HG02610 (cell line): ENCODE results near the gene MUC15.

Experiments
- ATAC-seq: cut with Tn5 transposase; IDR thresholded peaks from one replicate; pipeline ENCODE4 v1.9.1; 2021; ENCODE audit warnings: mild to moderate bottlenecking, moderate library complexity; ENCODE audit not compliant: unreplicated experiment

Gene MUC15

GRCh38 chr11:26578998-26579661, 7.1 kb upstream of the MUC15 start:
- ATAC-seq = no peak

- ATAC-seq = no peak
Observed at GRCh38 chr11:26575946-26576345, 3.9 kb upstream of the MUC15 start.

GRCh38 chr11:26573896-26574295, 1.8 kb upstream of the MUC15 start:
- no peak for ATAC-seq

GRCh38 chr11:26572770-26573402, 823 bp upstream of the MUC15 start:
- ATAC-seq = no peak

GRCh38 chr11:26569646-26570045, 2.4 kb downstream of the MUC15 start:
- ATAC-seq = no peak

- no peak for ATAC-seq
Observed at GRCh38 chr11:26558190-26558589, 13.9 kb downstream of the MUC15 start.

GRCh38 chr11:26557666-26558065, 14.4 kb downstream of the MUC15 start:
- ATAC-seq = no peak

- ATAC-seq = no peak
Observed at GRCh38 chr11:26556582-26556981, 15.5 kb downstream of the MUC15 start.

GRCh38 chr11:26554455-26554854, 17.6 kb downstream of the MUC15 start:
- ATAC-seq = no peak

- ATAC-seq = no peak
Observed at GRCh38 chr11:26553182-26553581, 18.9 kb downstream of the MUC15 start.

- ATAC-seq = no peak
Observed at GRCh38 chr11:26551186-26551801, 20.8 kb downstream of the MUC15 start.

GRCh38 chr11:26550022-26550421, 22.0 kb downstream of the MUC15 start:
- no peak for ATAC-seq

GRCh38 chr11:26549176-26549575, 22.9 kb downstream of the MUC15 start:
- ATAC-seq = no peak

GRCh38 chr11:26541870-26542269, 30.2 kb downstream of the MUC15 start:
- no peak for ATAC-seq

GRCh38 chr11:26539517-26539916, 32.5 kb downstream of the MUC15 start:
- ATAC-seq = no peak

- ATAC-seq = no peak
Observed at GRCh38 chr11:26537341-26537740, 34.7 kb downstream of the MUC15 start.

GRCh38 chr11:26527685-26528084, 44.4 kb downstream of the MUC15 start:
- ATAC-seq = no peak

GRCh38 chr11:26522912-26523610, 49.0 kb downstream of the MUC15 start:
- no peak for ATAC-seq

GRCh38 chr11:26519469-26519868, 52.6 kb downstream of the MUC15 start:
- no peak for ATAC-seq

GRCh38 chr11:26512196-26512595, 59.9 kb downstream of the MUC15 start:
- ATAC-seq = no peak

GRCh38 chr11:26510756-26511155, 61.3 kb downstream of the MUC15 start:
- ATAC-seq = no peak

- no peak for ATAC-seq
Observed at GRCh38 chr11:26510164-26510563, 61.9 kb downstream of the MUC15 start.
